H1 (cell line): Measurements from ENCODE around the gene PLCB4. TPM values are rescaled to one million over a fixed set of nuclear protein-coding genes. Genes with fewer than 3 reads are reported as not detected.

ENCODE experiments used
- ATF2 ChIP-seq: IDR thresholded peaks from 2 replicates; pipeline ENCODE4 v1.6.1; 2012; ENCODE audit warnings: low read length, inconsistent platforms
- CHD7 ChIP-seq: fragments of 300-600 bp; sonication (generic); IDR thresholded peaks from 2 replicates; pipeline ENCODE4 v1.7.1; 2012; ENCODE audit warnings: low read length, moderate library complexity, mild to moderate bottlenecking, inconsistent platforms; ENCODE audit not compliant: insufficient replicate concordance
- CTCF ChIP-seq, 3 experiments: IDR thresholded peaks; 1 replicate in 2 of 3; 2 replicates in 1 of 3; pipeline versions ENCODE4 v1.5.1 to v1.6.1; 2011; ENCODE audit warnings: low read length in 3 of 3, mild to moderate bottlenecking in 3 of 3, inconsistent platforms in 2 of 3, low read depth in 1 of 3, moderate library complexity in 1 of 3; ENCODE audit not compliant: insufficient read depth in 1 of 3; ENCODE audit errors: control extremely low read depth in 1 of 3
- POLR2AphosphoS5 ChIP-seq: IDR thresholded peaks from 2 replicates; pipeline ENCODE4 v1.6.1; 2011; ENCODE audit warnings: low read depth, low read length
- RNF2 ChIP-seq: fragments of 200-900, 300-1000 bp; sonication (generic); IDR thresholded peaks from 2 replicates; pipeline ENCODE4 v1.7.1; 2016; ENCODE audit warnings: borderline replicate concordance, low read depth, mild to moderate bottlenecking, antibody characterized with exemption, low read length; ENCODE audit not compliant: poor library complexity, severe bottlenecking; ENCODE audit errors: missing control alignments
- SUZ12 ChIP-seq: fragments of 200-600 bp; sonication (generic); IDR thresholded peaks from 2 replicates; pipeline ENCODE4 v1.6.1; 2012; ENCODE audit warnings: mild to moderate bottlenecking, inconsistent platforms, low read length, moderate library complexity, mixed read lengths
- polyA plus RNA-seq, 7 experiments: library from polyadenylated mRNA; depleted of rRNA in 3 of 7; stranded (reverse) in 5 of 7; unstranded in 2 of 7; fragments of >200 nt in 5 of 7; fragments of 200-250 nt in 2 of 7; gene quantifications; 1 replicate in 5 of 7; 2 replicates in 1 of 7; 4 replicates in 1 of 7; pipeline versions ENCODE4 v1.2.1 to v1.2.3, GENCODE V29; 2011 to 2013; ENCODE audit warnings: missing spikeins in 2 of 7, mixed read lengths in 2 of 7
- total RNA-seq: library from RNA; stranded (reverse); fragmentation: NEBNext Ultra II Directional; extraction: Animal tissue kit (Norgen Biotek cat#: 25700); gene quantifications from 2 replicates; pipeline ENCODE4 v1.2.1, GENCODE V29; 2021

PLCB4 gene
- total and polyA plus RNA-seq, 2 of the 8 experiments (the other 6 are each of a cell fraction or from before 2014, with no cell fraction given), result 3.2 to 14.1 TPM

- TF ChIP-seq CHD7 (no peak), SUZ12 (no peak), ATF2 (no peak), CTCF (IDR thresholded peaks at IDR 0.05; ENCODE audit: control extremely low read depth in 1 of 3, insufficient read depth in 1 of 3, low read depth in 1 of 3, low read length in 3 of 3) (no peak), RNF2 (no peak), POLR2AphosphoS5 (no peak)
Observed at GRCh38 chr20:9279918-9280401, 211.1 kb downstream of the PLCB4 start (continued).
